Heart right ventricle (tissue), 16 donors: ENCODE measurements around the gene STARD4. TPM values are rescaled to one million over a fixed set of nuclear protein-coding genes. Genes with fewer than 3 reads are reported as not detected.

Experiments
- ATAC-seq, 8 donors: fragments of 200-7000 bp; cut with Tn5 transposase; one replicate each; pipeline ENCODE4 v1.9.1; 2020; ENCODE audit warnings: mild to moderate bottlenecking in 8 of 8, moderate library complexity in 8 of 8, moderate number of reproducible peaks in 1 of 8
- DNase-seq, 2 donors: peaks; one replicate each; pipeline ENCODE4 v3.0.0-alpha.2; 2020
- H3K27ac ChIP-seq, 10 donors: fragments of 200-600 bp; sonication (generic) in 2 of 10; one replicate each; pipeline versions ENCODE4 v1.5.0 to v1.8.0; 2020 to 2022; ENCODE audit warnings: mild to moderate bottlenecking in 3 of 10
- H3K27me3 ChIP-seq, 7 donors: fragments of 200-600 bp; one replicate each; pipeline ENCODE4 v1.8.0; 2021 to 2022; ENCODE audit warnings: mild to moderate bottlenecking in 2 of 7
- H3K36me3 ChIP-seq, 9 donors: fragments of 200-600 bp; sonication (generic) in 1 of 9; one replicate each; pipeline versions ENCODE4 v1.5.0 to v1.8.0; 2020 to 2022; ENCODE audit warnings: mild to moderate bottlenecking in 2 of 9
- H3K4me1 ChIP-seq, 9 donors: fragments of 200-600 bp; sonication (generic) in 1 of 9; one replicate each; pipeline versions ENCODE4 v1.5.0 to v1.8.0; 2020 to 2022; ENCODE audit warnings: mild to moderate bottlenecking in 4 of 9
- H3K4me3 ChIP-seq, 10 donors: fragments of 200-600 bp; sonication (generic) in 2 of 10; one replicate each; pipeline versions ENCODE4 v1.5.0 to v1.8.0; 2020 to 2022; ENCODE audit warnings: mild to moderate bottlenecking in 7 of 10, moderate library complexity in 2 of 10
- H3K9me3 ChIP-seq, 11 donors: fragments of 200-600 bp in 10 of 11; sonication (generic) in 2 of 11; one replicate each; pipeline versions ENCODE4 v1.5.0 to v1.8.0; 2013 to 2022; ENCODE audit warnings: mild to moderate bottlenecking in 2 of 11, control low read depth in 1 of 11, moderate library complexity in 1 of 11
- WGBS, 2 donors: extraction: QIAGEN DNeasy Blood & Tissue Kit; methylation state at CpG; one replicate each; pipeline ENCODE4 v1.1.7; 2013; ENCODE audit warnings: inconsistent platforms in 1 of 2; 5-methylcytosine and 5-hydroxymethylcytosine counted together
- intact Hi-C, 10 donors: fragments of 100-400 bp; cut with DNase I; formaldehyde crosslinking; loops; one replicate each; pipeline versions ENCODE4 v1.11.1 to v1.14.2; 2022
- polyA plus RNA-seq, 2 donors: library from polyadenylated mRNA; stranded (reverse); fragments of 200-250 nt; gene quantifications; one replicate each; pipeline ENCODE4 v1.2.3, GENCODE V29; 2013
- total RNA-seq, 10 donors: library from RNA; stranded (reverse); fragmentation: NEBNext Ultra II Directional in 3 of 10; extraction: Animal tissue kit (Norgen Biotek cat#: 25700) in 3 of 10; gene quantifications; one replicate each; pipeline versions ENCODE4 v1.2.1 to v1.2.4, GENCODE V29; 2021 to 2023
- TF ChIP-seq, protein P1 (sequence below), 9 donors: fragments of 200-600 bp; sonication (generic) in 2 of 9; IDR thresholded peaks; one replicate each; pipeline versions ENCODE4 v1.5.0 to v1.8.0; 2021 to 2022; ENCODE audit warnings: antibody characterized with exemption in 9 of 9, mild to moderate bottlenecking in 5 of 9, moderate library complexity in 1 of 9
- donor health status: Arrhythmogenic right ventricular cardiomyopathy.
- donor health status: ischemic (EF 13 %, LVEDD 7.1; RV severe dilation, severe dysfunction).
- donor health status: healthy with polysubstance abuse.
- donor health status: DM: no; HTN: yes; CAD: no.
- donor health status: DM: no; HTN: no; CAD: no.
- donor health status: ischemic (EF 25% LVEDD 6.9; RV normal size, moderate dysfunction).
- donor health status: ischemic (EF 25% LVEDD 5.7; RV mildly dilated, moderate dysfunction).
- donor health status: healthy.
- donor health status: DM: yes; HTN: yes; CAD: no.
- donor health status: Ischemic cardiomyopathy.
- donor health status: ischemic (EF 35%, LVEDD 5.7; RV mildly dilated, moderate dysfunction).
- donor health status: nonischemic (EF 11% LVEDD 7.7; RV severe dilation, severe dysfunction).
- donor health status: DM: yes; HTN: yes; CAD: no.
- donor health status: PGD.
- donor health status: ischemic (EF 29% LVEDD 5.4; RV normal size, mild dysfunction).
- donor health status: nonischemic (EF 23%, LVEDD 6.1; RV moderate dilation, normal function).

The STARD4 gene
- total and polyA plus RNA-seq, 12 donors, result 2.9 to 14.0 (median 6.1) TPM

- intact Hi-C loops, result no loop called here
- Histone ChIP-seq H3K9me3 (no peaks in the 10 kb centered on the region), H3K4me3 (no peak overlapping the region), H3K27ac (no peak overlapping the region), H3K4me1 (peaks cover 0 to 31% (median 10%) of the 10 kb centered on the region in 9 donors), H3K27me3 (no peaks in the 10 kb centered on the region), H3K36me3 (peaks cover 0 to 16% (median 0%) of the 10 kb centered on the region in 9 donors)
- 91 to 93% methylated on average over 4 of the region's 4 CpGs for WGBS, 2 donors
- ATAC-seq, result no peak
- TF ChIP-seq, protein P1, sequence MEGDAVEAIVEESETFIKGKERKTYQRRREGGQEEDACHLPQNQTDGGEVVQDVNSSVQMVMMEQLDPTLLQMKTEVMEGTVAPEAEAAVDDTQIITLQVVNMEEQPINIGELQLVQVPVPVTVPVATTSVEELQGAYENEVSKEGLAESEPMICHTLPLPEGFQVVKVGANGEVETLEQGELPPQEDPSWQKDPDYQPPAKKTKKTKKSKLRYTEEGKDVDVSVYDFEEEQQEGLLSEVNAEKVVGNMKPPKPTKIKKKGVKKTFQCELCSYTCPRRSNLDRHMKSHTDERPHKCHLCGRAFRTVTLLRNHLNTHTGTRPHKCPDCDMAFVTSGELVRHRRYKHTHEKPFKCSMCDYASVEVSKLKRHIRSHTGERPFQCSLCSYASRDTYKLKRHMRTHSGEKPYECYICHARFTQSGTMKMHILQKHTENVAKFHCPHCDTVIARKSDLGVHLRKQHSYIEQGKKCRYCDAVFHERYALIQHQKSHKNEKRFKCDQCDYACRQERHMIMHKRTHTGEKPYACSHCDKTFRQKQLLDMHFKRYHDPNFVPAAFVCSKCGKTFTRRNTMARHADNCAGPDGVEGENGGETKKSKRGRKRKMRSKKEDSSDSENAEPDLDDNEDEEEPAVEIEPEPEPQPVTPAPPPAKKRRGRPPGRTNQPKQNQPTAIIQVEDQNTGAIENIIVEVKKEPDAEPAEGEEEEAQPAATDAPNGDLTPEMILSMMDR (IDR thresholded peaks at IDR 0.05), result no peak
- DNase-seq, result no peak
These were observed 5.1 kb downstream of the STARD4 start for GRCh38 chr5:111507276-111507675.

- TF ChIP-seq, protein P1 (IDR thresholded peaks at IDR 0.05), result no peak
- intact Hi-C loops, result no loop called here
- DNase-seq, result no peak
These were observed 7.2 kb downstream of the STARD4 start for GRCh38 chr5:111505096-111505495.

DNA sequence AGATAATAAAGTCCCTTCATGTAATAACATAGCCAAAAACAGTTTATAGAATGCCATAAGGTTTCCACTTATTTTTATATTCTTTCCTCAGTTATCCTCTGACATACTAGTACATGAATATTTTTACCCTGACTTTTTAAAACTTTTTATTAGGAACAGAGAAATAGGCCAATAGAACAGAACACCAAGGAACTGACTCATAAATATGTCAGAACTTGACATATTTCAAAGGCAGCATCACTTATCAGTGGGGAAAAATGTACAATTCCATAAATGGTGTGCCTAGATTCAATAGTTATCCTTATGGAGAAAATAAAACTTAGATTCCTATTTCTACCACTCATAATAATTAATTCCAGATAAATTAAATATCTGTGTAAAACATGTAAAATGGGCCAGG, 9.4 kb downstream of the STARD4 start:
- no peak overlapping the region for H3K4me3 ChIP-seq
- peaks cover 0 to 48% (median 4%) of the 10 kb centered on the region in 9 donors for H3K36me3 ChIP-seq
- intact Hi-C loops, result no loop called here
- H3K9me3 ChIP-seq, result no peaks in the 10 kb centered on the region
- no peak overlapping the region for H3K27ac ChIP-seq
- no peak for DNase-seq
- H3K27me3 ChIP-seq, result no peaks in the 10 kb centered on the region
- H3K4me1 ChIP-seq, result no peaks in the 10 kb centered on the region
- TF ChIP-seq, protein P1 (IDR thresholded peaks at IDR 0.05), result no peak
- ATAC-seq, result no peak

More at GRCh38 chr5:111505096-111505495, 7.2 kb downstream of the STARD4 start:
- WGBS, 2 donors, result 60 to 64% methylated on average over 1 of the region's 1 CpG
- H3K36me3 ChIP-seq, result peaks cover 0 to 27% (median under 1%) of the 10 kb centered on the region in 9 donors
- H3K4me1 ChIP-seq, result peaks cover 0 to 13% (median 0%) of the 10 kb centered on the region in 9 donors
- H3K27ac ChIP-seq, result no peak overlapping the region
- ATAC-seq, result no peak
- H3K27me3 ChIP-seq, result no peaks in the 10 kb centered on the region
- no peak overlapping the region for H3K4me3 ChIP-seq
- H3K9me3 ChIP-seq, result no peaks in the 10 kb centered on the region

- no peak for ATAC-seq
- Histone ChIP-seq H3K4me1 (no peaks in the 10 kb centered on the region), H3K27ac (no peak overlapping the region), H3K27me3 (no peaks in the 10 kb centered on the region), H3K4me3 (no peak overlapping the region), H3K36me3 (peaks cover 0 to 50% (median 4%) of the 10 kb centered on the region in 9 donors), H3K9me3 (no peaks in the 10 kb centered on the region)
- no peak for DNase-seq
- TF ChIP-seq, protein P1 (IDR thresholded peaks at IDR 0.05), result no peak
- intact Hi-C loops, result no loop called here
- 68 to 91% methylated on average over 1 of the region's 1 CpG for WGBS, 2 donors
These were observed 14.0 kb downstream of the STARD4 start for GRCh38 chr5:111498346-111498745.
